TTC549 (cell line): Measurements from ENCODE around the gene GRIK5.
"Not testable (repeated sequence)": the region's sequence is repeated elsewhere in the genome, so short reads cannot be mapped to it uniquely, and the experiment has no call there.

ENCODE experiments used
- FAIRE-seq: peaks from 2 replicates; lab custom pipeline; 2012; peaks lifted over from hg19 to GRCh38; lab: Jason Lieb, UNC

GRIK5 gene

DNA sequence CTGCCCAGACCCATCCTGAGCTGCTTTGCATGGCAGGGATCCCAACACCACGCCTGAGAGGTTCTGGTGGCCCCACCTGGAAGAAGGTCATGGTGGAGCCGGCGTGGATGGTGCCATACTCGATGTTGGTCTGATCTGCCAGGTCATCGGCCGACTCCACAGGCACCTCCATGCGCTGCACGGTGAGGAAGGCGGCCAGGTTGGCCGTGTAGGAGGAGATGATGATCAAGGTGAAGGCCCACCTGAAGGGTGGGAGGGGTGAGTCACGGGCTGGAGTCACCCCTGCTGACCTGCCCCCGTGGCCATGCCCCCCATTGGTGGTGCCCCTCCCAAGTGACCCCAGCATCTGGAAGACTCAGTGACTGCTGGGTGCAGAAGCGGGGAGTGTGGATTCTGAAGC is 63.4 kb downstream of the GRIK5 start:
- no peak for FAIRE-seq

- FAIRE-seq, result no peak
These were observed 64.5 kb downstream of the GRIK5 start for GRCh38 chr19:42005504-42005903.

GRCh38 chr19:42003506-42004294 is 66.3 kb downstream of the GRIK5 start:
- FAIRE-seq, result no peak

DNA sequence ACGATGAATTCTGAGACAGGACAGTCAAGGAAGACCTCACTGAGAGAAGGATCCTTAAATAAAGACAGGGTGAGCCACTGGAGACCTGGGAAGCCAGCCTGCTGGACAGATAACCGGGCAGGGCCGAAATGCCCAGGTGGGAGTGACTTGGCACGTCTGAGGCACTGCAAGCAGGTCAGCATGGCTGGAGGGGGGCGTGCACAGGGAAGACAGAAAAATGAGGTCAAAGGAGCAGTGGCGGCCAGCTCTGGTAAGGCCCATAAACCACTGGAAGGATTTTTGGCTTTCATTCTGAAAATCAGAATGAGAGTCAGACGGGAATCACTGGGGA is 70.2 kb downstream of the GRIK5 start:
- no peak for FAIRE-seq

DNA sequence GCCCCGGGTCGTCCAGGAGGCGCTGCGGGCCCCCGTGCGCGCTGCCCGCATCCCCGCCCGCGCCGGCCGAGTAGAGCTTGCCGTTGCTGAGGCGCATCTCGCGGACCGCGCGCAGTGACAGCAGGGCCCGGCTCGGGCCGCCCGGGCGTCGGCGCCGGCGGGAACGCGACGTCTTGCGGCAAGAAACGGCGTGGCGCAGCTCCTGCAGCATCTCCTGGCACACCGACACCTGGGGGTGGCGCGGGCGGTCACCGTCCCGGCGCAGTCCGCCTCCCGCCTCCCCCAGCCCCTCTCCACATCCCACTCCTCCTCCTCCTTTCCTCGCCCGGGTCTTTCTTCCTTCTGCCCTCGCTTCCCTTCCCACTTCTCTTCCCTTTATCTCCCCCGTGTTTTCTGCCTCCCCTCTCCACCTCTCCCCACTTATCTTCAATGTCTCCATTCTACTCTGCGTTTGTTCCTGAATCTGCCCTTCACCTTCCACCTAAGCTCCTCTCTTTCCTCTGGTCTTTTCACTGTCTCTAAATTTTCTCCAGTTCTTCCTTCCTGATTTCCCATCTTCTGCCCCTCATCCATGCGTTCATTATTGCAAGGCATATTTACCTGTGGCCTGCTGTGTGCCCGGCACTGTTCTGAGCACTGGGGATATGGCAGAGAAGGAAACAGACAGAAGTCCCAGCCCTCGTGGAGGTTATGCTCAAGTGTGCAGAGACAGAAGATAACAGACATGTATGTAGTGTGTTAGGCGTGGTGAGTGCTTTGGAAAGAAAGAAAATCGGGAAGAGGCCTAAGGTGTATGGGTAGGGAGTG is 70.7 kb downstream of the GRIK5 start:
- FAIRE-seq, result no peak

DNA sequence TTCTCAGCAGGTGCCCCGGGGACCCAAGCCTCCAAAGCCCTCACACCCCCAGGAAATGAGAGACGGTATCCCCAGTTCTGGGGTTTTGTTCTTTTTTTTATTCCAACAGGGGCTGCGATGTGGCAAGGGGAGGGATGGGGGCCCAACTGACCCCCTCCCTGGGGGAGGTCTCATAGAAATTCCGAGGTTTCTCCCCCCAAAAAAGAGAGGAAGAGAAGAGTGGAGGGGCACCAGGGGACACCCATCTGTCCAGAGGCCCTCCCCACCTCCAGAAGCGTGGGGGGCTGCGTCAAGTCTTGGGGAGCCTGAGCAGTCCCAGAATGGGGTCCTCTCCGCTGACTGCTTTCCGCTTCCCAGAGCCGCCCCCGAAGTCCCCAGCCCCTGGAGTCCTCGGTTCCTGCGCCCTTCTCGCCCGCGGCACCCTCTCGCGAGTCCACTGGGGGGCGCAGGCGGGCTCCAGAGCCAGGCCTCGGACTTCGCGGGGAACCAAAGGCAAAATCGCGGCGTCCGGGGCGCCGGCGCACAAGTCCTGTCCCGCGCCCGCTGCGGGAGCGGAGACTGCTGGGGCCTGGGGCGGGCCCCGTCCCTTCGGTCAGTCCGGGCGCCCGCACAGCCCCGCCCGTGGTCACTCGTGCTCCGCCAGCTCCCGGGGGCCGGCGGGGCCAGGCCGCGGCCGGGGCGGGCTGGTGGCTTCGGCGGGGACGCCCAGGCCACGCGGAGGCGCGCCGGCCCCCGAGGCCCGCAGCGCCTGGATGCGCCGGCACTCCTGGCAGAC is 71.6 kb downstream of the GRIK5 start:
- no peak for FAIRE-seq

GRCh38 chr19:41997851-41998229 is 72.2 kb downstream of the GRIK5 start:
- FAIRE-seq, result no peak

- no peak for FAIRE-seq
These were observed 72.7 kb downstream of the GRIK5 start for GRCh38 chr19:41997121-41997850.

DNA sequence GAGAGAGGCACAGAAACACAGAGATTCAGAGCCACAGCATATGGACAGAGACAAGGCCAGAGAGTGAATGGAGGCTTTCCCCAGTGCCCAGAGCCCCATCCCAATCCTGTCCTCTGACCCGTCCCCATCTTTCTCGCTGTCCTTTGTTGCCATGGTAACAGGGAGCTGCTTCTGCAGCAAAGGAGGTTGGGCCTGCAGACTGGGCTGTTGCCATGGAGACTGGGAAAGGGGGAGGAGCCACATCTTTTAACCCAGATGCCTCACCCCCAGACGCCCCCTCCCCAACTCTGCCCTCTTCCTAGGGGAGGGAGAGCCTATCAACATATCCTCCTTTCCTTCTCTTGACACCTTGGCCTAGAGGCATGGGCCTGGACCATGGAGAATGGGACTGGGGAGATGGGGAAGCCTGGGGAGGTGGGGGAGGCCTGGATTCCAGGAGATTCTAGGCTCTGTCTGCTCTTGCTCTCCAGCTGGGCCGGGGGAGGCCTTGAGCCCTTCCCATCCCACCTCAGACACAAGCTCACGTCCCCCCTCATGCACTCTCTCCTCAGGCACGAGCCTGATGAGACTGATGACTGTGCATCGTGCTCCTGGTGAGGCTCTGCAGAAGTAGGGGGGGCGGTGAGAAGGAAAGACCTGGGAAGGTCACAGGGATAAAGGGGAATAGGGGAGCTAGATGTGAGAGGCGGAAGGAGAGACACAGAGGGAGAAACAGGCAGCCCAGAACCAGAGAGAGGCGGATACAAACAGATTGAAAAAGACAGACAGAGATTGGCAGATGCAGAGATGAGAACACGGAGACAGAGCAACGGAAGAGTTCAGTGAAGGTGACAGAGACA is 73.8 kb downstream of the GRIK5 start:
- no peak for FAIRE-seq

DNA sequence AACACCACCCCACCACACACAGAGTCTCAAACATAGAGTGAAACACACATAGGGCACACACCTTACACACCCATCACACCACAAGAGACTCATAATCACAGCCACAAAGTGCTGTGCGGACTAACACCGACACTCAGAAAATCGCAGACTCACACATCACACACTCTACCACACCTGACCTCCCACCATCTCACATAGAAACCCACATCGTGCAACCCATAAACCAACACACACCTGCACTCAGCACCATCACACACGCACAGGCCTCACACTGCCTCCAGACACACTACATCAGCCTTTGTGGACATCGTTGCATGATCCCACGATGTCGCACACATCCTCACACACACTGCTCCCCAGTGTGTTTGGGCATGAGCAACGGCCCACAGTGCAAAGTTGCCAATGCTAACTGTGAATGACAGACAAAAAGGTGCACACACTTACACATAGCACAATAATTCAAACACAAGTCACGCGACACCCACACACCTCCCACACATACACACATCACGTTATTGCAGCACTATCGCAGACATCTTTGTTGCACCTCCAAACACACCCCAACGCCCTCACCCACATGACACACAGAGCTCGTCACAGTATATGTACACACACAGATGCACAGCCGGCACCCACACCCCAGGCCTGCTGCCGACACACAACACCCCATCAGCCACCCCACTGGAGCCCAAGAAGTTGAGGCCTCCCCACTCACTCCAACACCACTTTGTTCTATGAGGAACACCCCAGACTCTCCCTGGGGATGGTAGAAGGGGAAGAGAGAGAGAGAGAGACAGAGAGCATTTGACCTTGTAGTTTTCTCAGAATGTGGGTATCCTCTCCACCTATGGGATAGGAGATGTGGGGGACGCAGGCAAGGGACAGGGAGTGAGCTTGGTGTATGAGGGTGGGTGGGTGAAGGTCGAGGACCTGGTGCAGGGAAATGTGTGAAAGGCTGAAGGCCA is 74.7 kb downstream of the GRIK5 start:
- no peak for FAIRE-seq

GRCh38 chr19:41994521-41994971 is 75.5 kb downstream of the GRIK5 start:
- no peak for FAIRE-seq

DNA sequence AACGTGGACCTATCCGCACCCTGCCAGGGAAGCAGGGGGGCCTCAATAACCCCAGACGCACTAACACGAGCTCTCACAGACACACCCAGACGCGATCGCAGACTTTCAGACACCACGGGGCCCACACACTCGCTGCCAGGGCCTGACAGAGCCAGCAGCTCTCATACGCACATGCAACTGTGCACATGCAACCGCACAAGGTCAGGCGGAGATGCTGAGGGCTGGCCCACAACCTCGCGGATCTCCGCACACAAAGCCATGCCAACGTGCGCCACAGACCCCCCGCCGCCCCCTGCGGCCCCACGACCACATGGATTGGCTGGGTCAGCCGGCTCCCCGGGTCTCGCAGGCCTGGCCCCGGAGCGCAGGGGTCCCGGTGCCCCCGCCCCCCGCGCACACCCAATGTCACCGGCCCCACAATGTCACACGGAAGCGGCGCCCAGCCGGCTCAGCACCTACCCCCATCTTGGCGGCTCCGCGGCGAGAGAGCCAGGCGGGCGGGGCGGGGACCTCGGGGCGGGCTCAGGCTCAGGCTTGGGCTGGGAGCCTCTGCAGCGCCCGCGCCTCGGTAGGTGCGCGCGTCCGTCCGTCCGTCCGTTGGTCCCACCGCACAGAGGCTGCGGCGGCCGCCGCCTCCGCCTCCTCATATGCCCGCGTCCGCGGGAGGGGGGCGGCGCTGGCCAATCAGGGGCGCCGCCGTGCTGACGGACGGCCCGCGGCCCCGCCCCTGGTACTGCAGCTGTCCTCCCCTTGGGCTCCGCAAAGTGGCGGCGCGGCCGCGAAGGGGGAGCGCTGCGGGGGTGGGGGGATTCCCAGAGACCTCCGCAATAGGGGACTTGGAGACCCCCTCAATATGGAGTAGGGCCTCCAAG is 76.2 kb downstream of the GRIK5 start, which contains the start of gene ATP1A3:
Gene ATP1A3, minus strand, starts transcription at position 619 of the 872 bp plus-strand sequence. Its CDS starts 154 bp downstream, at position 465.
- no peak for FAIRE-seq

- FAIRE-seq, result not testable (repeated sequence)
These were observed 78.0 kb downstream of the GRIK5 start for GRCh38 chr19:41991925-41992569.

DNA sequence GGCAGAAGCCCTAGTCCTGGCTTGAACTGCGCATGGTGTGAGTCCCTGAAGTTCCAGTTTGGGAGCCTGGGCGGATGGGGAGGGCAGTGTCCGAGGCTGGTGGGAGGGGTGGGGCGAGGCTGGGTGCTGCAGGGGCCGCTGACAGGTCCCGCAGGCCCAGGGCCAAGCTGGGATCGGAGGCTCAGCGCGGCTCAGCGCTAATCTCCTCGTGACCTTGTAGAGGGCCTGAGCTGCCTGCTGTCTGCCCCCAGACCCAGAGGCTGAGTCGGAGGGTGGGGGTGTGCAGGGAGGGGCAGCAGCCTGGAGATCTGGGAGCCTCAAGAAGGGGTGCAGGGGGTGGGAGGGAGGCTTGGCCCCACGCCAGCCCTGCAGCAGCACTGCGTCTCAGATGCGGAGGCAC is 79.0 kb downstream of the GRIK5 start:
- FAIRE-seq, result no peak

DNA sequence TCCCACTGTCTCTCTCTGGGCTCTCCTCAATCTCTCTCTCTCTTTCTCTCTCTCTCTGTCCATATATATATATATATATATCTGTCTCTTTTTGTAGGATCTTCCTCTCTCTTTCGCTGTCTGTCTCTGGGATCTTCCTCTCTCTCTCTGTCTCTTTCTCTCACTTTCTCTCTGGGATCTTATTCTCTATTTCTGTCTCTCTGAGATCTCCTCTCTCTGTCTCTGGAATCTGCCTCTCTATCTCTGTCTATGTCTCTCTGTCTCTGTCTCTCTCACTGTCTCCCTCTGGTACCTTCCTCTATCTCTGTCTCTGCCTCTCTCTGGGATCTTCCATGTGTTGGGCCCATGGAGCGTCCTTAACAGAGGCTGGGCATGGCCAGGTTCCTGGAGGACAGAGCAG is 79.4 kb downstream of the GRIK5 start:
- FAIRE-seq, result no peak

- FAIRE-seq, result no peak
These were observed 80.0 kb downstream of the GRIK5 start for GRCh38 chr19:41990028-41990427.

DNA sequence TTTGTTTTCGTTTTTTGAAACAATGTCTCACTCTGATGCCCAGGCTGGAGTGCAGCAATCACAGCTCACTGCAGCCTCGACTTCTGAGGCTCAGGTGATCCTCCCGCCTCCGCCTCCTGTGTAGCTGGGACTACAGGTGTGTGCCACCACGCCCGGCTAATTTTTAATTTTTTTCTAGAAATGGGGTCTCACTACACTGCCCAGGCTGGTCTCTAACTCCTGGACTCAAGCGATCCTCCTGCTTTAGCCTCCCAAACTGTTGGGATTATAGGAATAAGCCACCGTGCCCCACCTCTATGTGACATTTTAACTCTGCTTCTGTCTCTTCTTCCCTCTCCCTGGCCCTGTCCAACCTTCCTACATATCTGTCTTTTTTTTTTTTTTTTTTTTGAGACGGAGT is 81.1 kb downstream of the GRIK5 start:
- FAIRE-seq, result no peak

- no peak for FAIRE-seq
These were observed 82.7 kb downstream of the GRIK5 start for GRCh38 chr19:41987141-41987860.
